SK-N-SH (cell line): ENCODE data around the gene ZDHHC18. TPM values are rescaled to one million over a fixed set of nuclear protein-coding genes. Genes with fewer than 3 reads are reported as not detected.

Experiments
- CTCF ChIA-PET: fragments of 300-600, 350-600 bp; formaldehyde crosslinking; extraction: SDS; loops from one replicate; lab custom pipeline; 2021; lab: Yijun Ruan, JAX
- POLR2A ChIA-PET: fragments of 350-600 bp; sonication (Branson Sonifier 250); formaldehyde crosslinking; extraction: SDS; loops from one replicate; lab custom pipeline; 2020; ENCODE audit warnings: antibody characterized with exemption, inconsistent platforms; lab: Yijun Ruan, JAX
- DNase-seq: peaks from one replicate; pipeline ENCODE4 v3.0.0; 2012
- H2AFZ ChIP-seq: fragments of 200-600 bp; sonication (generic); 2 replicates; pipeline ENCODE4 v1.8.1; 2016; ENCODE audit warnings: antibody characterized with exemption, mild to moderate bottlenecking, low read depth
- H3F3A ChIP-seq: fragments of 200-600 bp; sonication (generic); replicated peaks from 2 replicates; pipeline ENCODE3; 2016; ENCODE audit warnings: antibody characterized with exemption, mild to moderate bottlenecking; ENCODE audit not compliant: insufficient read depth
- H3K27ac ChIP-seq, 2 experiments: fragments of 200-500 bp in 1 of 2; fragments of 200-600 bp in 1 of 2; sonication (Bioruptor generic) in 1 of 2; sonication (generic), shearing (Covaris generic) in 1 of 2; 2 replicates each; pipeline versions ENCODE4 v1.5.1 to v1.6.1; 2014 to 2016; ENCODE audit warnings: low read depth in 2 of 2, inconsistent platforms in 1 of 2, low read length in 1 of 2, mild to moderate bottlenecking in 1 of 2, mixed read lengths in 1 of 2
- H3K27me3 ChIP-seq: fragments of 200-600 bp; sonication (generic), shearing (Covaris generic); 2 replicates; pipeline ENCODE4 v1.6.1; 2016; ENCODE audit warnings: mixed run types; ENCODE audit not compliant: insufficient read depth
- H3K36me3 ChIP-seq, 2 experiments: fragments of 200-500 bp in 1 of 2; fragments of 200-600 bp in 1 of 2; sonication (Bioruptor generic) in 1 of 2; sonication (generic) in 1 of 2; replicated peaks in 1 of 2; 2 replicates each; pipeline versions ENCODE3 to v1.5.1; 2014 to 2016; ENCODE audit warnings: low read length in 1 of 2, mild to moderate bottlenecking in 1 of 2; ENCODE audit not compliant: insufficient read depth in 2 of 2, control insufficient read depth in 1 of 2
- H3K4me1 ChIP-seq, 2 experiments: fragments of 200-500 bp in 1 of 2; fragments of 200-600 bp in 1 of 2; sonication (Bioruptor generic) in 1 of 2; sonication (generic), shearing (Covaris generic) in 1 of 2; 2 replicates each; pipeline versions ENCODE4 v1.5.1 to v1.6.1; 2014 to 2016; ENCODE audit warnings: low read depth in 1 of 2, low read length in 1 of 2, mixed run types in 1 of 2; ENCODE audit not compliant: insufficient read depth in 2 of 2, control insufficient read depth in 1 of 2
- H3K4me2 ChIP-seq: fragments of 200-600 bp; sonication (generic), shearing (Covaris generic); 2 replicates; pipeline ENCODE4 v1.6.1; 2017; ENCODE audit warnings: mixed run types
- H3K4me3 ChIP-seq, 2 experiments: fragments of 200-500 bp in 1 of 2; fragments of 200-600 bp in 1 of 2; sonication (Bioruptor generic) in 1 of 2; sonication (generic), shearing (Covaris generic) in 1 of 2; 2 replicates each; pipeline versions ENCODE4 v1.5.1 to v1.8.1; 2014 to 2016; ENCODE audit warnings: low read depth in 2 of 2, inconsistent platforms in 1 of 2, low read length in 1 of 2, mild to moderate bottlenecking in 1 of 2, mixed read lengths in 1 of 2, moderate library complexity in 1 of 2
- H3K79me2 ChIP-seq: fragments of 200-600 bp; sonication (generic); 2 replicates; pipeline ENCODE4 v1.8.1; 2017; ENCODE audit warnings: mild to moderate bottlenecking; ENCODE audit not compliant: insufficient read depth
- H3K9ac ChIP-seq: fragments of 200-600 bp; sonication (generic); 2 replicates; pipeline ENCODE4 v1.6.1; 2017; ENCODE audit warnings: mixed run types
- H3K9me2 ChIP-seq: fragments of 200-600 bp; sonication (generic); 2 replicates; pipeline ENCODE4 v1.6.1; 2017; ENCODE audit warnings: mixed run types
- H3K9me3 ChIP-seq: fragments of 200-600 bp; sonication (generic); 2 replicates; pipeline ENCODE4 v1.6.1; 2017; ENCODE audit warnings: mixed run types, mild to moderate bottlenecking, moderate library complexity
- H4K20me1 ChIP-seq: fragments of 200-600 bp; sonication (generic); 2 replicates; pipeline ENCODE4 v1.6.1; 2017; ENCODE audit warnings: mild to moderate bottlenecking, mixed run types; ENCODE audit not compliant: insufficient read depth
- CTCF ChIP-seq: fragments of 200-600 bp; sonication (generic); IDR thresholded peaks from 2 replicates; pipeline ENCODE4 v1.6.1; 2017; ENCODE audit warnings: antibody characterized with exemption, mild to moderate bottlenecking, moderate library complexity
- EZH2phosphoT487 ChIP-seq: fragments of 200-600 bp; sonication (generic); IDR thresholded peaks from 2 replicates; pipeline ENCODE4 v1.6.1; 2017; ENCODE audit warnings: low read depth, mixed run types, mild to moderate bottlenecking, antibody characterized with exemption, moderate library complexity, borderline replicate concordance
- FOSL2 ChIP-seq: IDR thresholded peaks from 2 replicates; pipeline ENCODE4 v1.4.0; 2012; ENCODE audit warnings: low read depth, mild to moderate bottlenecking, moderate library complexity, borderline replicate concordance
- IRF3 ChIP-seq: fragments of 150-350 bp; IDR thresholded peaks from 2 replicates; pipeline ENCODE4 v1.6.1; 2016; ENCODE audit warnings: mild to moderate bottlenecking, low read depth, low read length
- PBX3 ChIP-seq: IDR thresholded peaks from 2 replicates; pipeline ENCODE4; 2012
- RAD21 ChIP-seq: IDR thresholded peaks from 2 replicates; pipeline ENCODE4 v1.6.1; 2012; ENCODE audit warnings: mild to moderate bottlenecking, low read length
- RCOR1 ChIP-seq: fragments of 150-350 bp; IDR thresholded peaks from 2 replicates; pipeline ENCODE4 v1.6.1; 2017; ENCODE audit warnings: antibody characterized with exemption, low read length
- RXRA ChIP-seq: IDR thresholded peaks from 2 replicates; pipeline ENCODE4 v1.4.0; 2012; ENCODE audit warnings: low read depth, mild to moderate bottlenecking, borderline replicate concordance
- TCF12 ChIP-seq: IDR thresholded peaks from 2 replicates; pipeline ENCODE4 v1.4.0; 2012
- WGBS: methylation state at CpG from one replicate; pipeline ENCODE4 v1.1.6; 2017; ENCODE audit warnings: low lambda C conversion rate; 5-methylcytosine and 5-hydroxymethylcytosine counted together
- polyA plus RNA-seq, 3 experiments: library from polyadenylated mRNA; depleted of rRNA; stranded (reverse); fragments of >200 nt; gene quantifications; 2 replicates each; pipeline ENCODE4 v1.2.3, GENCODE V29; 2012

Gene ZDHHC18
- polyA plus RNA-seq, 1 of the 3 experiments (the other 2 are of a cell fraction) = 33.0 TPM

GRCh38 chr1:26794391-26794790, 32.1 kb upstream of the ZDHHC18 start:
- Histone ChIP-seq H3K79me2 (no peaks in the 10 kb centered on the region), H3K27ac (no peak overlapping the region), H3K36me3 (peaks cover 9 to 20% of the 10 kb centered on the region in 2 experiments), H3K4me1 (peaks cover 0 to 5% of the 10 kb centered on the region in 2 experiments; a peak in 2 of 4 replicates), H3K9ac (no peak overlapping the region), H3K4me3 (no peak overlapping the region), H4K20me1 (no peaks in the 10 kb centered on the region), H3K27me3 (no peaks in the 10 kb centered on the region), H3K9me2 (no peaks in the 10 kb centered on the region), H3K4me2 (no peak overlapping the region), H3K9me3 (no peaks in the 10 kb centered on the region), H3F3A (peaks cover 5% of the 10 kb centered on the region), H2AFZ (no peak overlapping the region)
- POLR2A ChIA-PET = no interaction called here
- no peak for TF ChIP-seq EZH2phosphoT487
- no peak for DNase-seq
- CTCF ChIA-PET = interaction anchor here (1.0 to 3.5 kb wide), 4 partner anchors 16 to 197 kb away, joined by 3 to 16 read pairs (median 7); no protein-coding TSS in a partner anchor
- 95% methylated on average over 5 of the region's 5 CpGs for WGBS

GRCh38 chr1:26797627-26798026, 28.9 kb upstream of the ZDHHC18 start:
- H2AFZ ChIP-seq = no peak overlapping the region
- TF ChIP-seq RCOR1 (no peak), TCF12 (no peak), FOSL2 (no peak), RXRA (no peak), IRF3 (no peak), CTCF (no peak), RAD21 (no peak), PBX3 (no peak)
- peaks cover 11 to 13% of the 10 kb centered on the region in 2 experiments for H3K4me1 ChIP-seq
- no peak overlapping the region for H3K4me2 ChIP-seq
- peaks cover 10% of the 10 kb centered on the region for H3F3A ChIP-seq
- no peaks in the 10 kb centered on the region for H3K27me3 ChIP-seq
- CTCF ChIA-PET = interaction anchor here (0.8 to 6.0 kb wide), 5 partner anchors 8 to 298 kb away, joined by 3 to 56 read pairs (median 15); partner anchors contain the start of gene PIGV
- H3K27ac ChIP-seq = no peak overlapping the region
- no peak overlapping the region for H3K9ac ChIP-seq
- no peaks in the 10 kb centered on the region for H3K79me2 ChIP-seq
- POLR2A ChIA-PET = no interaction called here
- H3K4me3 ChIP-seq = no peak overlapping the region
- no peaks in the 10 kb centered on the region for H3K9me2 ChIP-seq
- H3K36me3 ChIP-seq = peaks cover 9 to 14% of the 10 kb centered on the region in 2 experiments
- WGBS = 96% methylated on average over 2 of the region's 2 CpGs
- H3K9me3 ChIP-seq = no peaks in the 10 kb centered on the region
- DNase-seq = no peak
- H4K20me1 ChIP-seq = no peaks in the 10 kb centered on the region
